IPS-20b (cell line): Measurements from ENCODE around the gene APH1B.

Source experiments
- H3K27ac ChIP-seq: one replicate; pipeline ENCODE4 v1.5.1; 2013; ENCODE audit warnings: low read length
- H3K27me3 ChIP-seq: 2 replicates; pipeline ENCODE4 v1.6.1; 2013; ENCODE audit warnings: mild to moderate bottlenecking, low read length, inconsistent platforms; ENCODE audit not compliant: insufficient read depth
- H3K36me3 ChIP-seq: 2 replicates; pipeline ENCODE4 v1.6.1; 2013; ENCODE audit warnings: low read depth, mild to moderate bottlenecking, inconsistent platforms, low read length, moderate library complexity; ENCODE audit not compliant: insufficient read depth
- H3K4me1 ChIP-seq: 2 replicates; pipeline ENCODE4 v1.6.1; 2013; ENCODE audit warnings: mild to moderate bottlenecking, control low read depth, inconsistent platforms, low read length, moderate library complexity; ENCODE audit not compliant: insufficient read depth
- H3K4me3 ChIP-seq: 2 replicates; pipeline ENCODE4 v1.5.1; 2013; ENCODE audit warnings: mild to moderate bottlenecking, low read length, inconsistent platforms
- H3K9ac ChIP-seq: 2 replicates; pipeline ENCODE4 v1.6.1; 2013; ENCODE audit warnings: low read depth, mild to moderate bottlenecking, inconsistent platforms, low read length, moderate library complexity
- H3K9me3 ChIP-seq: 2 replicates; pipeline ENCODE4 v1.6.1; 2013; ENCODE audit warnings: mild to moderate bottlenecking, low read depth, low read length, inconsistent platforms; ENCODE audit not compliant: insufficient read depth

APH1B gene

GRCh38 chr15:63240109-63240508 lies 37.3 kb upstream of the APH1B start:
- no peaks in the 10 kb centered on the region for H3K4me1 ChIP-seq
- H3K9ac ChIP-seq: no peak overlapping the region
- H3K4me3 ChIP-seq: no peak overlapping the region
- no peaks in the 10 kb centered on the region for H3K27me3 ChIP-seq
- H3K27ac ChIP-seq: no peak overlapping the region
- peaks cover 10% of the 10 kb centered on the region; the same call in 1 of the 2 replicates for H3K9me3 ChIP-seq
- peaks cover 5% of the 10 kb centered on the region; the same call in 1 of the 2 replicates for H3K36me3 ChIP-seq

DNA sequence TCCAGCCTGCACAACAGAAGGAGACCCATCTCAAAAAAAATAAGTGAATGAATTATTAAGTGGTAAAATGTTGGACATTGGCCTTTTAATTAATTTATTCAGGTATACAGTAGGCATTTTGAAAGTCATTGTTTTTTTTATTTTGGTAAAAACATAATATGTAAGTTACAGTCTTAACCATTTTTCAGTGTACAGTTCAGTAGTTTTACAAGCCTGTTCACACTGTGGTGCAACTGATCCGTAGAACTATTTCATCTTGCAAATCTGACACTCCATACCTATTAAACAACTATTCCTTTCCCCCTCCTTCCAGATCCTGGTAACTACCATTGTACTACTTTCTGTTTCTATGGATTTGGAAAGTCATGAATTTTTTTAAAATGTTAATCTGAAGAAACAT lies 36.1 kb upstream of the APH1B start:
- peaks cover 10% of the 10 kb centered on the region; the same call in 1 of the 2 replicates for H3K9me3 ChIP-seq

GRCh38 chr15:63243101-63243500 lies 34.3 kb upstream of the APH1B start:
- H3K4me3 ChIP-seq: no peak overlapping the region
- H3K27ac ChIP-seq: no peak overlapping the region
- no peaks in the 10 kb centered on the region for H3K4me1 ChIP-seq
- H3K27me3 ChIP-seq: no peaks in the 10 kb centered on the region
- no peak overlapping the region for H3K9ac ChIP-seq
- H3K9me3 ChIP-seq: peaks cover 10% of the 10 kb centered on the region; the same call in 1 of the 2 replicates
- peaks cover 20% of the 10 kb centered on the region; the same call in 1 of the 2 replicates for H3K36me3 ChIP-seq

More for the DNA sequence above, 36.1 kb upstream of the APH1B start:
- Histone ChIP-seq H3K9ac (no peak overlapping the region), H3K27me3 (no peaks in the 10 kb centered on the region), H3K4me3 (no peak overlapping the region), H3K36me3 (peaks cover 11% of the 10 kb centered on the region; the same call in 1 of the 2 replicates), H3K27ac (no peak overlapping the region), H3K4me1 (no peaks in the 10 kb centered on the region)

DNA sequence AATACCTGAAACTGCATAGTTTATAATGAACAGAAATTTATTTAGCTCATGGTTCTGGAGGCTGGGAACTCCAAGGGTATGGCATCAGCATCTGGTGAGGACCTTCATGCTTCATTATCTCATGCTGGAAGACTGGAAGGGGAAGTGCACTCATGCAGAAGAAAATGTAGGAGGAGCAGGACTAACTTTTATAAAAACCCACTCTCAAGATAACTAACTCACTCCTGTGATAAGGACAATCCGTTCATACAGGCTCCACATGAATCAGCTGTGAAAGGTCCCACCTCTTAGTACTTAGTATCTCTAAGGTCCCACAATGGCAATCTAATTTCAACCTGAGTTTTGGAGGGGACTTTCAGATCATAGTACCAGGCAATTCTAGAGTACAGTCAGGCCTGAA lies 33.6 kb upstream of the APH1B start:
- no peak overlapping the region for H3K9ac ChIP-seq
- peaks cover 20% of the 10 kb centered on the region; the same call in 1 of the 2 replicates for H3K36me3 ChIP-seq
- no peak overlapping the region for H3K4me3 ChIP-seq
- no peaks in the 10 kb centered on the region for H3K4me1 ChIP-seq
- H3K9me3 ChIP-seq: peaks cover 10% of the 10 kb centered on the region; the same call in 1 of the 2 replicates
- H3K27me3 ChIP-seq: no peaks in the 10 kb centered on the region
- no peak overlapping the region for H3K27ac ChIP-seq

GRCh38 chr15:63244399-63244798 lies 33.0 kb upstream of the APH1B start:
- Histone ChIP-seq H3K27me3 (no peaks in the 10 kb centered on the region), H3K9ac (no peak overlapping the region), H3K36me3 (peaks cover 22% of the 10 kb centered on the region), H3K9me3 (peaks cover 10% of the 10 kb centered on the region; the same call in 1 of the 2 replicates), H3K4me1 (no peaks in the 10 kb centered on the region), H3K27ac (no peak overlapping the region), H3K4me3 (no peak overlapping the region)

DNA sequence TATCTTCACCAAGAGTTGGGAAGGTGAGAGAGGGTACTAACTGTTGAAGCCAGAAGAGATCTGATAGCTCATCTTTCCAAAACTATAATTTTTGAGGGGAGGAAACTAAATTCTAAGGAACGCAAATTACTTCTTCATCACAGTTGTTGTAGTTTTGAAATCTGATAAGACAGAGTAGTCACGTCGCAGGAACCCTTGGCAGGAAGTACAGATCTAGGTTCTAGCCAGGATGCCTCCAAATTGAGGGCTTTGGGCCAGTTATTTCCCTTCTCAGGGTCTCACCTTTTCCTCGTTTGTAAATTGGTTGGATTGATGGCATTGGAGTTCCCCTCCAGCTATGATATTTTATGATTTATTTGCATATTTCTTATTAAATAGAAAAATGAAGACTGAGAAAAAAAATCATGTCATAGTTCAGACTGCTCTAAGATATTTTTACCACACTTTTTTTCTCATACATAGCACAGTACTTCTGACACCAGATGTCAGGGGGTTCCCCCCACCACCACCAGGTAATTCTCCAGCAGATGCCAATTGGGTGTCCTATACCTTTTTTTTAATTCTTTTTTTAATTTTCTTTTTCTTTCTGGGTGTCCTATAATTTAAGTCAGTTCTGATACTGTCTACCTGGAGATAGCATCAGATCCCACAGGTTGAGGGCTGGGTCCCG lies 32.3 kb upstream of the APH1B start:
- H3K9ac ChIP-seq: no peak overlapping the region

GRCh38 chr15:63246691-63247469 lies 30.5 kb upstream of the APH1B start:
- Histone ChIP-seq H3K9me3 (peaks cover 10% of the 10 kb centered on the region; the same call in 1 of the 2 replicates), H3K9ac (no peak overlapping the region), H3K27ac (no peak overlapping the region), H3K36me3 (peaks cover 34% of the 10 kb centered on the region), H3K27me3 (no peaks in the 10 kb centered on the region), H3K4me3 (no peak overlapping the region), H3K4me1 (no peaks in the 10 kb centered on the region)

More for the DNA sequence above, 32.3 kb upstream of the APH1B start:
- H3K4me1 ChIP-seq: no peaks in the 10 kb centered on the region
- no peaks in the 10 kb centered on the region for H3K27me3 ChIP-seq
- no peak overlapping the region for H3K4me3 ChIP-seq
- peaks cover 25% of the 10 kb centered on the region for H3K36me3 ChIP-seq
- no peak overlapping the region for H3K27ac ChIP-seq
- H3K9me3 ChIP-seq: peaks cover 10% of the 10 kb centered on the region; the same call in 1 of the 2 replicates

DNA sequence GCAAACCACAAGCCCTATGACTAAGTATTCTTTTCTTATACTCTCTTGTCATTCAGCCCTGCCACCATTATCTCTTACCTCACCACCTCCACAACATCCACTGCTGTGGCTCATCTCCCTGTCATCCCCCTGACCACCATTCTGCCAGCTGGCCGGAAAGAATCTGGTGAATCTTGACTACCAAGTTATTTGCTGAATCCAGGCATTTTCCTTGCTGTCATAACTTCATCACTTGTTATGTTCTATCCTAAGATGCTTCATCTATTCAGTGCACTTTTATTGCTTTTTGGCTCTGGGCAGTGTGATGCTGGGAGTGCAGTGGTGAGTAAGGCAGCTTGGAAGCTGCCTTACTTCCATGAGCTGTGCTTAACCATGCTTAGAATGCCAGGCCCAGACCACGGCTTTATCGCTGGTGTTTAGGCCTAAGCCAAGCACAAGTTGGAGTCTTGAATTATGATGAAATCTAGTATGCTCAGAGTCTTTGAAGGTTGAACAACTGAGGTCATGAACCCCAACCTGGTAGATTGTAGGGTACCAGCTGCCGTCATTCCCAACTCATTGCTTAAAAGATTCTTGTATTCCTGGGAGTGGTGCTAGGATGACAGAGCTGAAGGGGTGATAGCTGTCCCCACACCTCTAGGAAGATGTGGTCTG lies 27.0 kb upstream of the APH1B start:
- Histone ChIP-seq H3K9ac (no peak overlapping the region), H3K27me3 (no peaks in the 10 kb centered on the region), H3K27ac (no peak overlapping the region), H3K4me3 (no peak overlapping the region), H3K36me3 (peaks cover 30% of the 10 kb centered on the region), H3K4me1 (peaks cover 6% of the 10 kb centered on the region; the same call in 1 of the 2 replicates), H3K9me3 (no peaks in the 10 kb centered on the region)

GRCh38 chr15:63251701-63252100 lies 25.7 kb upstream of the APH1B start:
- Histone ChIP-seq H3K36me3 (peaks cover 24% of the 10 kb centered on the region), H3K27me3 (no peaks in the 10 kb centered on the region), H3K27ac (no peak overlapping the region), H3K9me3 (no peaks in the 10 kb centered on the region), H3K4me1 (peaks cover 15% of the 10 kb centered on the region), H3K4me3 (no peak overlapping the region), H3K9ac (no peak overlapping the region)

DNA sequence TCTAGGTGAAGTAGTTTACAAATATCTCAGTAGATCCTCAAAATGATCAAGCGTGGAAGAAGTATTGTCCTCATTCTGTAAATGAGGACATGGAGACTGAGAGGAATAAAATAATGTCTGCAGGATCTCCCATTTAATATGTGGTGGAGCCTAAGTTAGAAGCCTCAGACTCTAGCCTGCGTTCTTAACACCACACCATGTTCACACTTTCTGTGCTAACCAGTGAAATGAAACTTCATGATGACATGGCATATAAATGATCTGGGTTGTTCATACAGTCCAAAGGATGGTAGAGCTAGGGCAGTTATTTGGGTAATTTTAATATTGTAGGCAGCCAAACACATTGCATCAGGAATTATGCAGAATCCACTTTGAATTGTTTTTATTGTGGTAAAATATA lies 25.1 kb upstream of the APH1B start:
- Histone ChIP-seq H3K4me3 (no peak overlapping the region), H3K9ac (no peak overlapping the region), H3K27ac (no peak overlapping the region), H3K36me3 (peaks cover 18% of the 10 kb centered on the region), H3K9me3 (no peaks in the 10 kb centered on the region), H3K27me3 (no peaks in the 10 kb centered on the region), H3K4me1 (peaks cover 21% of the 10 kb centered on the region)

GRCh38 chr15:63254991-63255390 lies 22.4 kb upstream of the APH1B start:
- no peak overlapping the region for H3K4me3 ChIP-seq
- peaks cover 6% of the 10 kb centered on the region; the same call in 1 of the 2 replicates for H3K9me3 ChIP-seq
- H3K36me3 ChIP-seq: peaks cover 23% of the 10 kb centered on the region; the same call in 1 of the 2 replicates
- H3K27me3 ChIP-seq: no peaks in the 10 kb centered on the region
- H3K27ac ChIP-seq: no peak overlapping the region
- peaks cover 22% of the 10 kb centered on the region for H3K4me1 ChIP-seq
- H3K9ac ChIP-seq: no peak overlapping the region
